ENCODE data around the gene FBXL15.

FBXL15 gene

GRCh38 chr10:102434394-102435132 lies 13.9 kb downstream of the FBXL15 start:
- no peak for ATAC-seq
- TF ChIP-seq ISL1 (CRISPR knock-in tag; IDR thresholded peaks at IDR 0.05) = no peak
- TF ChIP-seq ARNTL (CRISPR knock-in tag; IDR thresholded peaks at IDR 0.05; ENCODE audit: borderline replicate concordance, low read depth) = no peak
- no peak for TF ChIP-seq GLIS3 (CRISPR knock-in tag; IDR thresholded peaks at IDR 0.05)

GRCh38 chr10:102435133-102435497 lies 14.5 kb downstream of the FBXL15 start:
- TF ChIP-seq ARNTL (CRISPR knock-in tag; IDR thresholded peaks at IDR 0.05; ENCODE audit: borderline replicate concordance, low read depth) = no peak
- TF ChIP-seq ZNF565 (CRISPR knock-in tag; conservative IDR thresholded peaks at IDR 0.05; ENCODE audit: low read depth) = no peak
- TF ChIP-seq ZNF8 (CRISPR knock-in tag; IDR thresholded peaks at IDR 0.05) = no peak
- no peak for TF ChIP-seq GLIS3 (CRISPR knock-in tag; IDR thresholded peaks at IDR 0.05)
- TF ChIP-seq POU6F1 (CRISPR knock-in tag; IDR thresholded peaks at IDR 0.05; ENCODE audit: borderline replicate concordance, low read depth) = no peak
- TF ChIP-seq CSDC2 (CRISPR knock-in tag; IDR thresholded peaks at IDR 0.05) = no peak
- TF ChIP-seq ZFP30 (CRISPR knock-in tag; IDR thresholded peaks at IDR 0.05) = no peak
- TF ChIP-seq ISL1 (CRISPR knock-in tag; IDR thresholded peaks at IDR 0.05) = no peak
- no peak for TF ChIP-seq CREB5 (CRISPR knock-in tag; IDR thresholded peaks at IDR 0.05; ENCODE audit: low read depth)
- ATAC-seq = no peak

- no peak for TF ChIP-seq TOX (CRISPR knock-in tag; IDR thresholded peaks at IDR 0.05; ENCODE audit: borderline replicate concordance)
- no peak for TF ChIP-seq CSRNP3 (CRISPR knock-in tag; IDR thresholded peaks at IDR 0.05)
- no peak for TF ChIP-seq ARNTL (CRISPR knock-in tag; IDR thresholded peaks at IDR 0.05; ENCODE audit: borderline replicate concordance, low read depth)
- TF ChIP-seq GLIS3 (CRISPR knock-in tag; IDR thresholded peaks at IDR 0.05) = no peak
- no peak for TF ChIP-seq PPARA (CRISPR knock-in tag; IDR thresholded peaks at IDR 0.05; ENCODE audit: borderline replicate concordance)
- TF ChIP-seq PATZ1 (CRISPR knock-in tag; IDR thresholded peaks at IDR 0.05; ENCODE audit: borderline replicate concordance) = no peak
- TF ChIP-seq TSHZ2 (CRISPR knock-in tag; IDR thresholded peaks at IDR 0.05) = no peak
- no peak for TF ChIP-seq BACH2 (CRISPR knock-in tag; IDR thresholded peaks at IDR 0.05; ENCODE audit: borderline replicate concordance)
- no peak for TF ChIP-seq CSDC2 (CRISPR knock-in tag; IDR thresholded peaks at IDR 0.05)
- no peak for TF ChIP-seq TCF4 (CRISPR knock-in tag; IDR thresholded peaks at IDR 0.05; ENCODE audit: borderline replicate concordance)
- TF ChIP-seq ZNF565 (CRISPR knock-in tag; conservative IDR thresholded peaks at IDR 0.05; ENCODE audit: low read depth) = no peak
- no peak for ATAC-seq
Measured at GRCh38 chr10:102435529-102436233, 15.0 kb downstream of the FBXL15 start.

GRCh38 chr10:102436312-102436711 lies 15.7 kb downstream of the FBXL15 start:
- no peak for ATAC-seq
- TF ChIP-seq TCF4 (CRISPR knock-in tag; IDR thresholded peaks at IDR 0.05; ENCODE audit: borderline replicate concordance) (no peak), GLIS3 (CRISPR knock-in tag; IDR thresholded peaks at IDR 0.05) (no peak), TOX (CRISPR knock-in tag; IDR thresholded peaks at IDR 0.05; ENCODE audit: borderline replicate concordance) (no peak), ESRRG (CRISPR knock-in tag; IDR thresholded peaks at IDR 0.05) (no peak), ZC3H10 (CRISPR knock-in tag; IDR thresholded peaks at IDR 0.05) (no peak), CSDC2 (CRISPR knock-in tag; IDR thresholded peaks at IDR 0.05) (no peak), ARNTL (CRISPR knock-in tag; IDR thresholded peaks at IDR 0.05; ENCODE audit: borderline replicate concordance, low read depth) (no peak), PPARA (CRISPR knock-in tag; IDR thresholded peaks at IDR 0.05; ENCODE audit: borderline replicate concordance) (no peak)

All from SK-N-SH treated with all-trans-retinoic acid at 6 μM for 48 hours (cell line).